ENCODE data around the gene CCNC. TPM values are rescaled to one million over a fixed set of nuclear protein-coding genes. Genes with fewer than 3 reads are reported as not detected.

Gene CCNC
- polyA plus RNA-seq: 10 to 100 TPM; 29.9 to 42.4 (median 34.0) TPM

DNA sequence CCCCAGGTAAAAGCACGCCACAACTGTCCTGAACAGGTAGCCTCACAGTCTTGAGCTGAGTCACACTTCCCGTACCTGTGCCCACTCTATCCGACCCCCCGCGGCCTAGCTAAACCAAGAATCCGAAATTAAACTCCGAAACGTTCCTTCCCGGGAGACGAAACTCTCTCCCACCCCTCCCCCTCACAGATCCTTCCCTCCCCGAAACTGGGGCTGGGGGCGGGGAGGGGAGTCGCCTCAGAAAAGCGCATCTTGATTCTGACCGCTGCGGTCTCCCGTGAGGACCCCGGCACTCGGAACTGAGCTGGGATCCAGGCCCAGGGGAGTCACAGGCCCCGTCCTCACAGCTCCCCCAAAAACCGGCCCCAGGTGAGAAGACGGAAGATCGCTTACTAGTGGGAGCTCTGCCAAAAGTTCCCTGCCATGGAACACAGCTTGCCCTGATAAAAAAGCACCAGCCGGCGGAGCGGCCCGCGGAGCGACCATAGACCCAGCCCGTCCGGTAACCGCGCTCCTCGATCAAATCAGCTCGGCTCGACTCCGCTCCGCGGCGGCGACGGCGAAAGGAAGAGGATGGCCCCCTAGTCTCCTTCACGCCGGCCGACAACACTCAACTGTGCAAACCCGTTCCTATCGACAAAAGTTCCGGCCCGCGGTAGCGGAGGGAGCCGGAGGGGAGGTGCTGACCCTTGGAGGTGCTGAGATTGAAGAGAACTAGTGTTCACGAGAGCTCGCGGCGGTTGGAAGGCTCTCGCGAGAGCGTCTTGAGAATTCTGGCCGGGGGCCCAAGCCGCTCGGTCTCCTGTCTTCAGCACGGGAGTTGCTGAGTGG lies at the start of gene CCNC:
Gene CCNC (minus strand): TSS at position 558 of the 831 bp plus-strand sequence. CDS start 133 bp downstream, at position 425.
- peak within 1 kb of the TSS; percentile 96 to 100 (median 99) for H3K4me3 Mint-ChIP-seq
- H3K27ac Mint-ChIP-seq: peak within 1 kb of the TSS; percentile 89 to 99 (median 94)
- peaks cover 0 to 4% (median 0%) of the 10 kb centered on the region in 3 donors for H3K36me3 Mint-ChIP-seq
- DNase-seq: peak; percentile 88 to 92 (median 90)
- H3K9me3 Mint-ChIP-seq: no peaks in the 10 kb centered on the region
- peaks cover 19 to 58% of the 10 kb centered on the region in 2 donors for H3K4me1 Mint-ChIP-seq
- H3K27me3 Mint-ChIP-seq (ENCODE audit: low read depth in 3 of 3): peaks cover 0 to 9% (median 6%) of the 10 kb centered on the region in 3 donors

GRCh38 chr6:99617131-99617530 lies 48.7 kb upstream of the CCNC start:
- H3K27ac Mint-ChIP-seq: no peak overlapping the region
- DNase-seq: no peak
- no peaks in the 10 kb centered on the region for H3K36me3 Mint-ChIP-seq
- peaks cover 15 to 55% (median 35%) of the 10 kb centered on the region in 3 donors for H3K27me3 Mint-ChIP-seq (ENCODE audit: low read depth in 3 of 3)
- H3K4me1 Mint-ChIP-seq: peaks cover 10 to 11% of the 10 kb centered on the region in 2 donors
- H3K4me3 Mint-ChIP-seq: no peak overlapping the region
- H3K9me3 Mint-ChIP-seq: peaks cover 0 to 11% (median 1%) of the 10 kb centered on the region in 6 donors

GRCh38 chr6:99614430-99615186 lies 46.1 kb upstream of the CCNC start:
- DNase-seq: peak in 2 of 3 donors; percentile 15 to 24

DNA sequence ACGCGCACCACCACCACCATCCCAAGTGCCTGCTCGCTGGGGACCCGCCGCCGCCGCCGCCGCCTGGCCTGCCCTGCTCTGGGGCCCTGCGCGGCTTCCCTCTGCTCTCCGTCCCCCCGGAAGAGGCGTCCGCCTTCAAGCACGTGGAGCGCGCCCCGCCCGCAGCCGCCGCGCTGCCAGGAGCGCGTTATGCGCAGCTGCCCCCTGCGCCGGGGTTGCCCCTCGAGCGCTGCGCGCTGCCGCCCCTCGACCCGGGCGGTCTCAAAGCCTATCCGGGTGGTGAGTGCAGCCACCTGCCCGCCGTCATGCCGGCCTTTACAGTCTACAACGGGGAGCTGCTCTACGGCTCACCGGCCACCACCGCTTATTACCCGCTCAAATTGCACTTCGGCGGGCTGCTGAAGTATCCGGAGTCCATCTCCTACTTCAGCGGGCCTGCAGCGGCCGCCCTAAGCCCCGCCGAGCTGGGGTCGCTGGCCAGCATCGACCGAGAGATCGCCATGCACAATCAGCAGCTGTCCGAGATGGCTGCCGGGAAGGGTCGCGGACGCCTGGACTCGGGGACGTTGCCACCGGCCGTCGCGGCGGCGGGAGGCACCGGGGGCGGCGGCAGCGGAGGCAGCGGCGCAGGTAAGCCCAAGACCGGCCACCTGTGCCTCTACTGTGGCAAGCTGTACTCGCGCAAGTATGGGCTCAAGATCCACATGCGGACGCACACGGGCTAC lies 45.4 kb upstream of the CCNC start:
- no peaks in the 10 kb centered on the region for H3K36me3 Mint-ChIP-seq
- peak in 2 of 3 donors; percentile 32 to 33 for DNase-seq
- H3K9me3 Mint-ChIP-seq: peaks cover 0 to 21% (median 1%) of the 10 kb centered on the region in 6 donors
- H3K27me3 Mint-ChIP-seq (ENCODE audit: low read depth in 3 of 3): peaks cover 11 to 48% (median 44%) of the 10 kb centered on the region in 3 donors
- H3K27ac Mint-ChIP-seq: no peak overlapping the region
- peaks cover 22 to 32% of the 10 kb centered on the region in 2 donors for H3K4me1 Mint-ChIP-seq
- peak overlapping the region; percentile 74 to 81 (median 78) for H3K4me3 Mint-ChIP-seq

More at GRCh38 chr6:99614430-99615186, 46.1 kb upstream of the CCNC start:
- Mint-ChIP-seq H3K4me3 (peak overlapping the region; percentile 74 to 81 (median 78)), H3K27ac (no peak overlapping the region), H3K27me3 (ENCODE audit: low read depth in 3 of 3) (peaks cover 11 to 44% (median 41%) of the 10 kb centered on the region in 3 donors), H3K36me3 (no peaks in the 10 kb centered on the region), H3K4me1 (peaks cover 22 to 26% of the 10 kb centered on the region in 2 donors), H3K9me3 (peaks cover 0 to 21% (median under 1%) of the 10 kb centered on the region in 6 donors)

DNA sequence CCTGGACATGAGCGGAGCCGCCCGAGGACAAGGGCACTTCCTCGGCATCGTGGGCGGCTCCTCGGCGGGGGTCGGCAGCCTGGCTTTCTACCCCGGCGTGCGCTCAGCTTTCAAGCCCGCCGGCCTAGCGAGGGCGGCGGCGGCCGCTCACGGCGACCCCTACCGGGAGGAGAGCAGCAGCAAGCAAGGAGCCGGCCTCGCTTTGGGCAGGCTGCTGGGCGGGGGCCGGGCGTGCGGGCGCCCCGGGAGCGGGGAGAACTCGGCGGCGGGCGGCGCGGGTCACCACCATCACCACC lies 44.9 kb upstream of the CCNC start:
- H3K9me3 Mint-ChIP-seq: peaks cover 0 to 22% (median 1%) of the 10 kb centered on the region in 6 donors
- H3K27me3 Mint-ChIP-seq (ENCODE audit: low read depth in 3 of 3): peaks cover 14 to 50% (median 47%) of the 10 kb centered on the region in 3 donors
- H3K36me3 Mint-ChIP-seq: no peaks in the 10 kb centered on the region
- peaks cover 22 to 34% of the 10 kb centered on the region in 2 donors for H3K4me1 Mint-ChIP-seq
- H3K4me3 Mint-ChIP-seq: peak overlapping the region in 2 of 5 donors; percentile 54 to 79
- DNase-seq: peak in 2 of 3 donors; percentile 20 to 45
- no peak overlapping the region for H3K27ac Mint-ChIP-seq

GRCh38 chr6:99612551-99613408 lies 44.3 kb upstream of the CCNC start:
- peak overlapping the region; percentile 29 to 73 (median 44) for H3K4me3 Mint-ChIP-seq
- peaks cover 22 to 40% of the 10 kb centered on the region in 2 donors for H3K4me1 Mint-ChIP-seq
- no peaks in the 10 kb centered on the region for H3K36me3 Mint-ChIP-seq
- H3K27ac Mint-ChIP-seq: no peak overlapping the region
- peaks cover 12 to 55% (median 41%) of the 10 kb centered on the region in 3 donors for H3K27me3 Mint-ChIP-seq (ENCODE audit: low read depth in 3 of 3)
- no peak for DNase-seq
- peaks cover 0 to 22% (median 1%) of the 10 kb centered on the region in 6 donors for H3K9me3 Mint-ChIP-seq

DNA sequence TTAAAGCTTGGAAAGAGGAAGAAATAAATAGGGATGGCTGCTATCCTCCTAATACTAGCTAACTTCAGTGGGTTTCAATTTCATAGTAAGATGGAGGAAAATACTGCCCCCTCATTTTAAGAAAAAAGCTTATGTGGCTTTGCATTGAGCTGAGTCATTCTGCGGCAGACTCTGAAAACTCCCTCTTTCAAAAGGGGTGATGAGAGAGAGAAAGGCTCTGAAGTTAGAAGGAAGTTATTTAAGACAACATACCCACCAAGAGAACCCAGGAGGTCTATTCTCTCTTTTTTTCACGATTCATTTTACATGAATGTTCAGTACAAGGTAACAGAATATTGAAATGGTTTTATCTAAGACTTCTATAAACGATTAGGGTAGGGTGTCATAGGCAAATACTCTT lies 42.7 kb upstream of the CCNC start:
- Mint-ChIP-seq H3K4me1 (peaks cover 26 to 51% of the 10 kb centered on the region in 2 donors), H3K9me3 (peaks cover 0 to 22% (median under 1%) of the 10 kb centered on the region in 6 donors), H3K4me3 (peak overlapping the region in 2 of 5 donors; percentile 18 to 41), H3K36me3 (peaks cover 0 to 2% (median 0%) of the 10 kb centered on the region in 3 donors), H3K27me3 (ENCODE audit: low read depth in 3 of 3) (peaks cover 10 to 49% (median 43%) of the 10 kb centered on the region in 3 donors), H3K27ac (no peak overlapping the region)
- DNase-seq: no peak

- DNase-seq: no peak
- Mint-ChIP-seq H3K27ac (no peak overlapping the region), H3K36me3 (peaks cover 0 to 4% (median 0%) of the 10 kb centered on the region in 3 donors), H3K4me1 (peaks cover 27 to 52% of the 10 kb centered on the region in 2 donors), H3K4me3 (peak overlapping the region in 4 of 5 donors; percentile 10 to 74 (median 42)), H3K9me3 (peaks cover 0 to 24% (median under 1%) of the 10 kb centered on the region in 6 donors), H3K27me3 (ENCODE audit: low read depth in 3 of 3) (peaks cover 16 to 51% (median 46%) of the 10 kb centered on the region in 3 donors)
These were observed 41.5 kb upstream of the CCNC start for GRCh38 chr6:99609905-99610489.

DNA sequence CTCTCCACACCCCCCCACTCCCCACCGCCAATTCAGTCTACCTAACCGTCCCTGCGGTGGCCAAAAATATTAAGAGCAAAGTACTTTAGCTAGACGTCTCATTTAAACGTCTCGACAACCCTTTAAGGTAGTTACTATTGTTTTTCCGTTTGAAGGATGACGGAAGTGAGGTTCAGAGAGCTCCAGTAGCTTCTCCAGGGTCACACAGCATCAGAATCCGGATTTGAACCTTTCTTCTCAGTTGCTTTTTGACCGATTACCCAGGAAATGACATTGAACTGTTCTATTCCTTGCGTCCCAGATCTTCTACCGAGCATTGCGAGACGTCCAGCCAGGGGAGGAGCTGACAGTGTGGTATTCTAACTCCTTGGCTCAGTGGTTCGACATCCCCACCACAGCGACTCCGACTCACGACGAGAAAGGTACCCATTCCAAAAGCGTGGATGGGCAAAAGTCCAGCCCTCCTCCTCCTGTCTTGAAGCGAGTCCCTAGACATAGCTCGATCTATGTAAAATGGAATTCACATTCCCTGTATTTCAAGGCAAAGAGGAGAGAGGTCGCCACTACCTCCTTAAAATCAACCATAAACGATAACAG lies 40.5 kb upstream of the CCNC start:
- H3K4me3 Mint-ChIP-seq: peak overlapping the region in 3 of 5 donors; percentile 2 to 45 (median 34)
- peaks cover 0 to 4% (median 0%) of the 10 kb centered on the region in 3 donors for H3K36me3 Mint-ChIP-seq

GRCh38 chr6:99608059-99608885 lies 39.8 kb upstream of the CCNC start:
- DNase-seq: no peak
- no peak overlapping the region for H3K27ac Mint-ChIP-seq
- H3K4me3 Mint-ChIP-seq: peak overlapping the region in 2 of 5 donors; percentile 49 to 59
- peaks cover 36 to 62% of the 10 kb centered on the region in 2 donors for H3K4me1 Mint-ChIP-seq
- H3K27me3 Mint-ChIP-seq (ENCODE audit: low read depth in 3 of 3): peaks cover 28 to 58% (median 53%) of the 10 kb centered on the region in 3 donors
- H3K9me3 Mint-ChIP-seq: peaks cover 0 to 24% (median under 1%) of the 10 kb centered on the region in 6 donors
- peaks cover 0 to 4% (median 0%) of the 10 kb centered on the region in 3 donors for H3K36me3 Mint-ChIP-seq

More for the DNA sequence above, 40.5 kb upstream of the CCNC start:
- Mint-ChIP-seq H3K4me1 (peaks cover 29 to 54% of the 10 kb centered on the region in 2 donors), H3K9me3 (peaks cover 0 to 24% (median under 1%) of the 10 kb centered on the region in 6 donors), H3K27me3 (ENCODE audit: low read depth in 3 of 3) (peaks cover 26 to 54% (median 46%) of the 10 kb centered on the region in 3 donors), H3K27ac (no peak overlapping the region)
- no peak for DNase-seq
